ENCODE measurements around the gene CNDP1. TPM values are rescaled to one million over a fixed set of nuclear protein-coding genes. Genes with fewer than 3 reads are reported as not detected.
"Not testable (repeated sequence)": the region's sequence is repeated elsewhere in the genome, so short reads cannot be mapped to it uniquely, and the experiment has no call there.

Gene CNDP1
- polyA plus RNA-seq, 1 of the 3 experiments (the other 2 are of a cell fraction), result not detected

GRCh38 chr18:74563999-74564398 is 29.7 kb downstream of the CNDP1 start:
- CTCF ChIA-PET, result interaction anchor here (0.9 to 1.3 kb wide), 2 partner anchors 12 to 222 kb away, joined by 3 to 5 read pairs; no protein-coding TSS in a partner anchor

GRCh38 chr18:74565164-74565563 is 30.9 kb downstream of the CNDP1 start:
- H4K20me1 ChIP-seq (ENCODE audit: insufficient read depth); H3K9me3 ChIP-seq; H3K79me2 ChIP-seq (ENCODE audit: insufficient read depth); H2AFZ ChIP-seq (ENCODE audit: low read depth); H3K4me1 ChIP-seq (ENCODE audit: control insufficient read depth in 1 of 2, insufficient read depth in 2 of 2, low read depth in 1 of 2, low read length in 1 of 2); H3K9ac ChIP-seq; H3K4me2 ChIP-seq; H3K27ac ChIP-seq (ENCODE audit: low read depth in 2 of 2, low read length in 1 of 2); H3F3A ChIP-seq (replicated peaks; ENCODE audit: insufficient read depth); H3K4me3 ChIP-seq (ENCODE audit: low read depth in 2 of 2, low read length in 1 of 2); DNase-seq; H3K36me3 ChIP-seq (replicated peaks in 1 of 2; ENCODE audit: control insufficient read depth in 1 of 2, insufficient read depth in 2 of 2, low read length in 1 of 2); H3K27me3 ChIP-seq (ENCODE audit: insufficient read depth); H3K9me2 ChIP-seq; POLR2A ChIA-PET: not testable (repeated sequence)
- WGBS (ENCODE audit: low lambda C conversion rate), result 56% methylated on average over 1 of the region's 1 CpG
- CTCF ChIA-PET, result interaction anchor here (1.0 to 1.3 kb wide), 2 partner anchors 13 kb away, joined by 5 read pairs; no protein-coding TSS in a partner anchor

More at GRCh38 chr18:74563999-74564398, 29.7 kb downstream of the CNDP1 start:
- H3K27ac ChIP-seq (ENCODE audit: low read depth in 2 of 2, low read length in 1 of 2), result no peak overlapping the region
- H3K4me2 ChIP-seq, result no peak overlapping the region
- H2AFZ ChIP-seq (ENCODE audit: low read depth), result no peak overlapping the region
- H3K36me3 ChIP-seq (replicated peaks in 1 of 2; ENCODE audit: control insufficient read depth in 1 of 2, insufficient read depth in 2 of 2, low read length in 1 of 2), result no peaks in the 10 kb centered on the region
- H3K4me1 ChIP-seq (ENCODE audit: control insufficient read depth in 1 of 2, insufficient read depth in 2 of 2, low read depth in 1 of 2, low read length in 1 of 2), result peaks cover 0 to 7% of the 10 kb centered on the region in 2 experiments; a peak in 1 of 4 replicates
- H3K27me3 ChIP-seq (ENCODE audit: insufficient read depth), result no peaks in the 10 kb centered on the region; the same call in 1 of the 2 replicates
- H3K9me2 ChIP-seq, result no peaks in the 10 kb centered on the region
- H4K20me1 ChIP-seq (ENCODE audit: insufficient read depth), result no peaks in the 10 kb centered on the region
- TF ChIP-seq POLR2AphosphoS5 (IDR thresholded peaks at IDR 0.05; ENCODE audit: low read depth, low read length) (no peak), REST (IDR thresholded peaks at IDR 0.05; ENCODE audit: low read depth, low read length) (no peak), USF1 (IDR thresholded peaks at IDR 0.05; ENCODE audit: borderline replicate concordance, low read depth) (no peak), MEF2A (IDR thresholded peaks at IDR 0.05; ENCODE audit: borderline replicate concordance, low read depth) (no peak), NRF1 (IDR thresholded peaks at IDR 0.05; ENCODE audit: low read depth, low read length) (no peak), RCOR1 (IDR thresholded peaks at IDR 0.05; ENCODE audit: low read length) (no peak)
- no peak for DNase-seq
- H3K9ac ChIP-seq, result no peak overlapping the region
- WGBS (ENCODE audit: low lambda C conversion rate), result 36% methylated on average over 3 of the region's 3 CpGs
- no peaks in the 10 kb centered on the region for H3K79me2 ChIP-seq (ENCODE audit: insufficient read depth)
- H3F3A ChIP-seq (replicated peaks; ENCODE audit: insufficient read depth), result no peaks in the 10 kb centered on the region
- no peak overlapping the region for H3K4me3 ChIP-seq (ENCODE audit: low read depth in 2 of 2, low read length in 1 of 2)
- POLR2A ChIA-PET, result no interaction called here
- H3K9me3 ChIP-seq, result no peaks in the 10 kb centered on the region

- POLR2A ChIA-PET; DNase-seq; H3K9me3 ChIP-seq; H4K20me1 ChIP-seq (ENCODE audit: insufficient read depth); H3F3A ChIP-seq (replicated peaks; ENCODE audit: insufficient read depth); H3K4me3 ChIP-seq (ENCODE audit: low read depth in 2 of 2, low read length in 1 of 2); H3K4me2 ChIP-seq; H3K79me2 ChIP-seq (ENCODE audit: insufficient read depth); H3K36me3 ChIP-seq (replicated peaks in 1 of 2; ENCODE audit: control insufficient read depth in 1 of 2, insufficient read depth in 2 of 2, low read length in 1 of 2); H3K9ac ChIP-seq; H2AFZ ChIP-seq (ENCODE audit: low read depth); H3K27ac ChIP-seq (ENCODE audit: low read depth in 2 of 2, low read length in 1 of 2); H3K4me1 ChIP-seq (ENCODE audit: control insufficient read depth in 1 of 2, insufficient read depth in 2 of 2, low read depth in 1 of 2, low read length in 1 of 2); H3K27me3 ChIP-seq (ENCODE audit: insufficient read depth); H3K9me2 ChIP-seq: not testable (repeated sequence)
- 3% methylated on average over 3 of the region's 3 CpGs for WGBS (ENCODE audit: low lambda C conversion rate)
- CTCF ChIA-PET, result interaction anchor here (1.0 kb wide), 1 partner anchor 14 kb away, joined by 5 read pairs; no protein-coding TSS in a partner anchor
Observed at GRCh38 chr18:74565993-74566392, 31.7 kb downstream of the CNDP1 start.
